Stimulated activated naive CD8-positive, alpha-beta T cell treated with anti-CD3 and anti-CD28 coated beads, Interleukin-15, Interleukin-2, amounts not matched to agents 100 ng/mL and 50 ng/mL, for 24 hours (primary cell): ENCODE measurements around the gene ZIM2.
A peak's percentile ranks its signal among the peaks of the same experiment; 100 is the strongest.

Experiments used
- H3K27ac Mint-ChIP-seq: one replicate; pipeline ENCODE4 v1.8.0; 2021; ENCODE audit warnings: mild to moderate bottlenecking, mixed read lengths
- H3K27me3 Mint-ChIP-seq: one replicate; pipeline ENCODE4 v1.8.0; 2021; ENCODE audit warnings: mixed read lengths
- H3K36me3 Mint-ChIP-seq: one replicate; pipeline ENCODE4 v1.8.0; 2021; ENCODE audit warnings: low read depth, mixed read lengths
- H3K4me1 Mint-ChIP-seq: one replicate; pipeline ENCODE4 v1.8.0; 2021; ENCODE audit warnings: low read depth, mixed read lengths
- H3K4me3 Mint-ChIP-seq: one replicate; pipeline ENCODE4 v1.8.0; 2021; ENCODE audit warnings: mild to moderate bottlenecking, mixed read lengths
- H3K9me3 Mint-ChIP-seq: one replicate; pipeline ENCODE4 v1.8.0; 2021; ENCODE audit warnings: mixed read lengths

ZIM2 gene

GRCh38 chr19:56778351-56778750 lies 62.2 kb downstream of the ZIM2 start:
- Mint-ChIP-seq H3K9me3 (peaks cover 46% of the 10 kb centered on the region), H3K36me3 (peaks cover 4% of the 10 kb centered on the region), H3K4me1 (no peaks in the 10 kb centered on the region), H3K27me3 (no peaks in the 10 kb centered on the region), H3K4me3 (no peak overlapping the region), H3K27ac (no peak overlapping the region)

- Mint-ChIP-seq H3K9me3 (peaks cover 28% of the 10 kb centered on the region), H3K27ac (no peak overlapping the region), H3K4me1 (peaks cover 8% of the 10 kb centered on the region), H3K27me3 (peaks cover 9% of the 10 kb centered on the region), H3K36me3 (peaks cover 15% of the 10 kb centered on the region), H3K4me3 (no peak overlapping the region)
Observed at GRCh38 chr19:56769650-56770049, 70.9 kb downstream of the ZIM2 start.

DNA sequence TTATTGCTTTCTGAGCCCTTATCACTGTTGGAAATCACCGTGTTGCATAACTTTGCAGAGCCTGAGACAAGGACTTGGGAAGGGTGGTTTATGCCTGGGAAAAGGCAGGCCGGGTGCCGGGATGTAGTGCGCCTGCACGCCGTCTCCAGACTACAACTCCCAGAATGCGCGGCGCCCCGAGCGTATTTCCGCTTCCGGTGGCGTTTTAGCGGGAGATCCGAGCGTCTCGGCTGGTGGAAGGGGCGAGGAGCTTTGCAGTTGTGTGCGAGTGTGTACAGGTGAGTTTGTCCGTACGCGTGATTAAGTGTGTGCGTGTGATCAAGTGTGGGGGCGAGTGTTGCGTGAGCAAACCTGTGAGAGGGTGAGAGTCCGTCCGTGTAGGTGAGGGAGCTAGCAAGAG lies 75.4 kb downstream of the ZIM2 start:
- Mint-ChIP-seq H3K36me3 (peaks cover 19% of the 10 kb centered on the region), H3K27ac (no peak overlapping the region), H3K27me3 (peaks cover 9% of the 10 kb centered on the region), H3K4me3 (peak overlapping the region; percentile 64), H3K9me3 (peaks cover 40% of the 10 kb centered on the region), H3K4me1 (peaks cover 8% of the 10 kb centered on the region)

DNA sequence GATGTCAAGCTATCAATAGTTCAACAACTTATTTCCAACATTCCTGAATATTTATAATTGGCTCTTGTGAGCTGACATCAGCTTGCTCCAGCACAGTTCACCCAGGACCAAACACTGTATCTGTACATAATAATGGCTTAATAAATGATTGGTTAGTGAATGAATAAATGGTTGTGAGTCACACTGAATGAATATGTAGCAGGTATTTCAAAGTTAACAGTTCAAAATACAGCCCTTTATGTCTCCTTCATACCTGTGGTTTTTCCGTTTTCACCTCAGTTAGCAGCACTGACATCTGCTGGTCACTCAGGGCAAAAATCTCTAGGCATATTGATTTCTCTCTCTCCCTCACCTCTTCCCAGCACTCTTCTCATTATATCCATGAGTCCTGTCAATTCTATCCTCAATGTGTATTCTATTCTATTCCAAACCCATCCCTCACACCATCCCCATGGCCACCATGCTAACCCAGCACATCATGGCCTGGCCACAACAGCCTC lies 76.3 kb downstream of the ZIM2 start:
- H3K27ac Mint-ChIP-seq: no peak overlapping the region
- H3K9me3 Mint-ChIP-seq: peaks cover 46% of the 10 kb centered on the region
- H3K4me1 Mint-ChIP-seq: peaks cover 8% of the 10 kb centered on the region
- H3K4me3 Mint-ChIP-seq: no peak overlapping the region
- peaks cover 9% of the 10 kb centered on the region for H3K27me3 Mint-ChIP-seq
- H3K36me3 Mint-ChIP-seq: peaks cover 19% of the 10 kb centered on the region

DNA sequence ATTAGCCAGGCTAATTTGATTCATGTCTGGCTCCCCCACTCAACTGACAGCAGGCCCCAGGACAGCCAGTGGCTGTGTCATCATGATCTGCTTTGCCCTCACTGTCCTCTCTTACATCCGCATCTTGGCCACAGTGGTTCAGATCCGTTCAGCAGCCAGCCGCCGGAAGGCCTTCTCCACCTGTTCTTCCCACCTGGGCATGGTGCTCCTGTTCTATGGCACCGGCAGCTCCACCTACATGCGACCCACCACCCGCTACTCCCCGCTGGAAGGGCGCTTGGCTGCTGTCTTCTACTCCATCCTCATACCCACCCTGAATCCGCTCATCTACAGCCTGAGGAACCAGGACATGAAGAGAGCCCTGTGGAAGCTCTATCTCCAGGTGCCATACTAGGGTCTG lies 79.7 kb downstream of the ZIM2 start:
- H3K27ac Mint-ChIP-seq: no peak overlapping the region
- peaks cover 20% of the 10 kb centered on the region for H3K36me3 Mint-ChIP-seq
- peaks cover 9% of the 10 kb centered on the region for H3K27me3 Mint-ChIP-seq
- peaks cover 8% of the 10 kb centered on the region for H3K4me1 Mint-ChIP-seq
- no peak overlapping the region for H3K4me3 Mint-ChIP-seq
- H3K9me3 Mint-ChIP-seq: peaks cover 70% of the 10 kb centered on the region

GRCh38 chr19:56759531-56759930 lies 81.0 kb downstream of the ZIM2 start:
- no peak overlapping the region for H3K27ac Mint-ChIP-seq
- H3K9me3 Mint-ChIP-seq: peaks cover 60% of the 10 kb centered on the region

GRCh38 chr19:56751078-56751489 lies 89.4 kb downstream of the ZIM2 start:
- Mint-ChIP-seq H3K27ac (no peak overlapping the region), H3K4me1 (no peaks in the 10 kb centered on the region), H3K9me3 (peaks cover 28% of the 10 kb centered on the region), H3K4me3 (no peak overlapping the region), H3K36me3 (peaks cover 4% of the 10 kb centered on the region), H3K27me3 (no peaks in the 10 kb centered on the region)

More at GRCh38 chr19:56759531-56759930, 81.0 kb downstream of the ZIM2 start:
- Mint-ChIP-seq H3K4me3 (no peak overlapping the region), H3K27me3 (no peaks in the 10 kb centered on the region), H3K36me3 (peaks cover 6% of the 10 kb centered on the region), H3K4me1 (no peaks in the 10 kb centered on the region)

DNA sequence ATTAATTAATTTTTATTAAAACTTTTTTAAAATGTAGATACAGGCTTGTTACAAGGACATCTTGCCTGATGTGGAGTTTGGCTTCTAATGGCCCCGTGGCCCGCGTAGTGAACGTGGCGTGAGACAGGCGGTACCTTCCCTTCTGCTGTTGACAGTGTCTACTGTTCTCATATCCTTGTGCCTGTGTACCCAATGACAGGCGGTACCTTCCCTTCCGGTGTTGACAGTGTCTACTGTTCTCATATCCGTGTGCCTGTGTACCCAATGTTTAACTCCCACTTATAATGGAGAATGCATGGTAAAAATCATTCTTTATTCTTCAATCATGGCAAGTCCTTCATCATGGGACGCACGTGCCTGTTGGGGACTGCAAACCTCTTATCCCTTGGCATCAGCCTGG lies 89.9 kb downstream of the ZIM2 start:
- H3K9me3 Mint-ChIP-seq: peaks cover 24% of the 10 kb centered on the region
- no peaks in the 10 kb centered on the region for H3K27me3 Mint-ChIP-seq
- H3K4me3 Mint-ChIP-seq: no peak overlapping the region

DNA sequence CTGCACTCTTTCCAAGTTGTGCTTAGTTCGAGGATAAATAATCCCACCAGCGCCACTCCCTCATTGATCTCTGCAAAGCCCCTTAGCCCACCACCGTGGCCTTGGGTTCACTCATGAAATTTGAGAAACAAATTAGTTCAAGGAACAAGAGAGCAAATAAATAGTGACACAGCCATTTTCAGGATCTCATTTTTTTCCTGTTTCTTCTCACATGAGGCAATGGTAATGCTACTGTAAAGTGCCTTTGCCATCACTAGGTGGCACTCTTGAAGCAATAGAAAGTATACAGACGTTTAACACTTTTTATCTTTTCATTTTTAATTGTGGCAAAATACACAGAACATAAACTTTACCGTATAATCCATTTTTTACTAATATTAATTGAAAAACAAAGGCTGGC lies 92.1 kb downstream of the ZIM2 start:
- H3K27ac Mint-ChIP-seq: no peak overlapping the region
- no peaks in the 10 kb centered on the region for H3K27me3 Mint-ChIP-seq
- H3K4me1 Mint-ChIP-seq: no peaks in the 10 kb centered on the region
- H3K9me3 Mint-ChIP-seq: peaks cover 29% of the 10 kb centered on the region
- H3K4me3 Mint-ChIP-seq: no peak overlapping the region
- peaks cover 4% of the 10 kb centered on the region for H3K36me3 Mint-ChIP-seq

More for the DNA sequence above, 89.9 kb downstream of the ZIM2 start:
- H3K36me3 Mint-ChIP-seq: peaks cover 4% of the 10 kb centered on the region
- H3K27ac Mint-ChIP-seq: no peak overlapping the region
- no peaks in the 10 kb centered on the region for H3K4me1 Mint-ChIP-seq

- Mint-ChIP-seq H3K4me1 (no peaks in the 10 kb centered on the region), H3K4me3 (no peak overlapping the region), H3K36me3 (peaks cover 4% of the 10 kb centered on the region), H3K27ac (no peak overlapping the region), H3K27me3 (no peaks in the 10 kb centered on the region), H3K9me3 (peaks cover 29% of the 10 kb centered on the region)
Observed at GRCh38 chr19:56746367-56746766, 94.2 kb downstream of the ZIM2 start.

GRCh38 chr19:56740501-56740900 lies 100.0 kb downstream of the ZIM2 start:
- no peak overlapping the region for H3K4me3 Mint-ChIP-seq
- no peaks in the 10 kb centered on the region for H3K27me3 Mint-ChIP-seq
- H3K4me1 Mint-ChIP-seq: no peaks in the 10 kb centered on the region
- peaks cover 34% of the 10 kb centered on the region for H3K9me3 Mint-ChIP-seq
- no peak overlapping the region for H3K27ac Mint-ChIP-seq
- H3K36me3 Mint-ChIP-seq: peaks cover 10% of the 10 kb centered on the region

- Mint-ChIP-seq H3K27me3 (no peaks in the 10 kb centered on the region), H3K27ac (no peak overlapping the region), H3K4me3 (no peak overlapping the region), H3K36me3 (peaks cover 14% of the 10 kb centered on the region), H3K9me3 (peaks cover 33% of the 10 kb centered on the region), H3K4me1 (no peaks in the 10 kb centered on the region)
Observed at GRCh38 chr19:56736571-56736970, 104.0 kb downstream of the ZIM2 start.

DNA sequence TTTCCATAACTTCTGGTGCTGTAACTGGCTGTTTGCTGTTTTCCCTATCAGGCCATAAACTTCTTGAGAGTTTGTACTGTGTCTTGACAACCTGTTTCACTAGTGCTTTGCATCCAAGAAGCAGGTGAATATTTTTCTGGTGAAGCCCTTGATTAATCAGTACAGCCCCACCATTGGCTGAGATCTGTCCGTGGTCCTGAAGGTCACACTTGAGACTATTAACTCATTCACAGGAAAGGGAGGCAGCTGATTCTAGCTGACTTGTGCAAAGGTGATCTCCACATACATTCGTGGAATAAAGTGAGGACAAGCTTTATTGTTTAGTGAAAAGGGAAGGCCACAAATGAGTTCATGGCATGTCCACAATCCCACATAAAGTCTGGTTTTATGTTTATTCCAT lies 107.5 kb downstream of the ZIM2 start:
- Mint-ChIP-seq H3K4me3 (no peak overlapping the region), H3K27me3 (no peaks in the 10 kb centered on the region), H3K4me1 (no peaks in the 10 kb centered on the region), H3K36me3 (peaks cover 20% of the 10 kb centered on the region), H3K9me3 (peaks cover 27% of the 10 kb centered on the region), H3K27ac (no peak overlapping the region)

DNA sequence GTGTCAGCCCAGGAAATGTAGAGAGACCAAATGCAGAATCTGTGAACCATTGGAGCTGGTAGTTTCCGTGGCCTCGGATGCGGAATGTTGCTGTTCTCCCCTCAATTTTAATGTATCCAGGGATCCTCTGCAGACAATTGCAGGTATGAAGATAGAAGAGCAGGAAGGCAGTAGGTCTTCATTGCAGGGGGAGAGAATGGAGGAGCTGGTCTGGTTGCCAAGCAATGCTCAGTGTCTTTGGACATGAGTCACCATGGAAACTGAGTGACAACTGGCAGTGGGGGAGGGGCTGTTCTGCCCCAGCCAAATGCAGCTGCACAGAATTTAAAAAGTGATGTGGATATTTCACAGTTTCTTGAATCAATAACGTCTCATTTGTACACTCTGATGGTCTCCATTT lies 112.8 kb downstream of the ZIM2 start:
- Mint-ChIP-seq H3K9me3 (peaks cover 31% of the 10 kb centered on the region), H3K4me3 (no peak overlapping the region), H3K36me3 (peaks cover 25% of the 10 kb centered on the region), H3K4me1 (no peaks in the 10 kb centered on the region), H3K27me3 (no peaks in the 10 kb centered on the region), H3K27ac (no peak overlapping the region)

DNA sequence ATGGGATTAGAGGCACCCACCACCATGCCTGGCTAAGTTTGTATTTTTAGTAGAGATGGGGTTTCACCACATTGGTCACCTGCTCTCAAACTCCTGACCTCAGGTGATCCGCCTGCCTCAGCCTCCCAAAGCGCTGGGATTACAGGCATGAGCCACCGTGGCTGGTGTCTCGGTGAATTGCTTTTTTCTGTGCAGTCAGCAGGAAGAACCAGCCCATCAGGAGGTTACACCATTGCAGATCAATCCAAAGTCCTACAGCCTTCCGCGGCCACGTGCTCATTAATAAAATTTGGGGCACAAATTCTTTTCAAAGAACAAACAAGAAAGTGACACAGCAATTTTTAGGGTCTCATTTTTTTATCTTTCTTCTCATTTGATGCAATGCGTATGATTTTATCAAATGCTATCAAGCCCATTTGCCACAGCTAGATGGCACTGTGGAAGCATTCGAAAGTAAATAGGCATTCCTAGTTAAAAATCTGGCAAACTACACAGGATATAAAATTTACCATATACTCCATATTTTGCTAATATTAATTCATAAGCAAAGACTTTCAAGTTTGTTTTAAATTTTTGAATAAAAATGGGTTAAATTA lies 114.6 kb downstream of the ZIM2 start:
- no peaks in the 10 kb centered on the region for H3K4me1 Mint-ChIP-seq
- peaks cover 31% of the 10 kb centered on the region for H3K9me3 Mint-ChIP-seq
- H3K4me3 Mint-ChIP-seq: no peak overlapping the region
- no peak overlapping the region for H3K27ac Mint-ChIP-seq
- H3K36me3 Mint-ChIP-seq: peaks cover 25% of the 10 kb centered on the region
- H3K27me3 Mint-ChIP-seq: no peaks in the 10 kb centered on the region
